Breast epithelium (tissue), 4 donors: ENCODE measurements around the gene ART1. TPM values are rescaled to one million over a fixed set of nuclear protein-coding genes. Genes with fewer than 3 reads are reported as not detected.

ENCODE experiments used
- DNase-seq, 2 donors: peaks; one replicate each; pipeline ENCODE4 v3.0.0-alpha.2; 2019; ENCODE audit warnings: low spot score in 2 of 2
- H3K27ac ChIP-seq, 2 donors: fragments of 200-600 bp; sonication (generic) in 1 of 2; one replicate each; pipeline ENCODE4 v1.5.1; 2016 to 2019; ENCODE audit warnings: mild to moderate bottlenecking in 1 of 2
- H3K27me3 ChIP-seq, 2 donors: fragments of 200-600 bp; sonication (generic) in 1 of 2; one replicate each; pipeline versions ENCODE4 v1.5.1 to v1.6.0; 2017 to 2019; ENCODE audit warnings: control low read depth in 1 of 2, mild to moderate bottlenecking in 1 of 2
- H3K36me3 ChIP-seq: fragments of 200-600 bp; one replicate; pipeline ENCODE4 v1.5.1; 2019
- H3K4me1 ChIP-seq, 2 donors: fragments of 200-600 bp; sonication (generic); one replicate each; pipeline ENCODE4 v1.5.1; 2016 to 2019; ENCODE audit warnings: control low read depth in 1 of 2
- H3K4me3 ChIP-seq, 3 donors: fragments of 200-600 bp; sonication (generic); 1 replicate in 2 of 3; 2 replicates in 1 of 3; pipeline ENCODE4 v1.5.1; 2016 to 2019; ENCODE audit warnings: mild to moderate bottlenecking in 3 of 3, moderate library complexity in 2 of 3
- H3K9me3 ChIP-seq, 2 donors: fragments of 200-600 bp; sonication (generic) in 1 of 2; one replicate each; pipeline ENCODE4 v1.5.1; 2016 to 2019; ENCODE audit warnings: control low read depth in 1 of 2
- POLR2A ChIP-seq: fragments of 450-650 bp; IDR thresholded peaks from one replicate; pipeline ENCODE4 v1.6.1; 2016; ENCODE audit warnings: antibody characterized with exemption, mild to moderate bottlenecking, moderate library complexity
- POLR2AphosphoS5 ChIP-seq, 3 donors: sonication (generic); formaldehyde crosslinking; IDR thresholded peaks; one replicate each; pipeline ENCODE4 v1.6.1; 2017; ENCODE audit warnings: antibody characterized with exemption in 3 of 3
- intact Hi-C: fragments of 100-400 bp; cut with DNase I; formaldehyde crosslinking; loops from one replicate; pipeline ENCODE4 v1.15.1; 2023; ENCODE audit warnings: low total_unique reads
- total RNA-seq, 3 donors: library from RNA; depleted of rRNA; stranded (reverse); fragments of >200 nt; gene quantifications; one replicate each; pipeline ENCODE4 v1.1.0, GENCODE V29; 2016
- TF ChIP-seq, protein P1 (sequence below), 3 donors: fragments of 450-650 bp; IDR thresholded peaks; one replicate each; pipeline ENCODE4 v1.5.1; 2016 to 2017; ENCODE audit warnings: antibody characterized with exemption in 3 of 3, mild to moderate bottlenecking in 3 of 3, moderate library complexity in 3 of 3

The ART1 gene
- total RNA-seq, 3 donors from 2014 or later, result not detected

GRCh38 chr11:3683039-3683438 lies 38.1 kb downstream of the ART1 start:
- H3K27ac ChIP-seq, result no peak overlapping the region
- no peaks in the 10 kb centered on the region for H3K4me1 ChIP-seq
- no peak for DNase-seq
- no peak for TF ChIP-seq POLR2AphosphoS5 (IDR thresholded peaks at IDR 0.05)
- TF ChIP-seq, protein P1, sequence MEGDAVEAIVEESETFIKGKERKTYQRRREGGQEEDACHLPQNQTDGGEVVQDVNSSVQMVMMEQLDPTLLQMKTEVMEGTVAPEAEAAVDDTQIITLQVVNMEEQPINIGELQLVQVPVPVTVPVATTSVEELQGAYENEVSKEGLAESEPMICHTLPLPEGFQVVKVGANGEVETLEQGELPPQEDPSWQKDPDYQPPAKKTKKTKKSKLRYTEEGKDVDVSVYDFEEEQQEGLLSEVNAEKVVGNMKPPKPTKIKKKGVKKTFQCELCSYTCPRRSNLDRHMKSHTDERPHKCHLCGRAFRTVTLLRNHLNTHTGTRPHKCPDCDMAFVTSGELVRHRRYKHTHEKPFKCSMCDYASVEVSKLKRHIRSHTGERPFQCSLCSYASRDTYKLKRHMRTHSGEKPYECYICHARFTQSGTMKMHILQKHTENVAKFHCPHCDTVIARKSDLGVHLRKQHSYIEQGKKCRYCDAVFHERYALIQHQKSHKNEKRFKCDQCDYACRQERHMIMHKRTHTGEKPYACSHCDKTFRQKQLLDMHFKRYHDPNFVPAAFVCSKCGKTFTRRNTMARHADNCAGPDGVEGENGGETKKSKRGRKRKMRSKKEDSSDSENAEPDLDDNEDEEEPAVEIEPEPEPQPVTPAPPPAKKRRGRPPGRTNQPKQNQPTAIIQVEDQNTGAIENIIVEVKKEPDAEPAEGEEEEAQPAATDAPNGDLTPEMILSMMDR (IDR thresholded peaks at IDR 0.05), result no peak
- no peak for TF ChIP-seq POLR2A
- H3K4me3 ChIP-seq, result no peak overlapping the region
- intact Hi-C loops, result no loop called here
- H3K27me3 ChIP-seq, result no peaks in the 10 kb centered on the region
- peaks cover 14% of the 10 kb centered on the region for H3K36me3 ChIP-seq
- no peaks in the 10 kb centered on the region for H3K9me3 ChIP-seq

GRCh38 chr11:3684129-3684818 lies 39.3 kb downstream of the ART1 start:
- Histone ChIP-seq H3K9me3 (no peaks in the 10 kb centered on the region), H3K27ac (no peak overlapping the region), H3K4me3 (no peak overlapping the region), H3K4me1 (no peaks in the 10 kb centered on the region), H3K27me3 (no peaks in the 10 kb centered on the region), H3K36me3 (peaks cover 14% of the 10 kb centered on the region)
- TF ChIP-seq POLR2AphosphoS5 (IDR thresholded peaks at IDR 0.05) (no peak), POLR2A (no peak)
- intact Hi-C loops, result no loop called here
- DNase-seq, result no peak

GRCh38 chr11:3684819-3685172 lies 39.9 kb downstream of the ART1 start:
- intact Hi-C loops, result no loop called here
- no peak for DNase-seq
- no peaks in the 10 kb centered on the region for H3K27me3 ChIP-seq
- no peak for TF ChIP-seq POLR2AphosphoS5 (IDR thresholded peaks at IDR 0.05)
- no peak for TF ChIP-seq POLR2A
- TF ChIP-seq, protein P1 (IDR thresholded peaks at IDR 0.05), result no peak
- H3K9me3 ChIP-seq, result no peaks in the 10 kb centered on the region
- H3K4me1 ChIP-seq, result no peaks in the 10 kb centered on the region
- peaks cover 11% of the 10 kb centered on the region for H3K36me3 ChIP-seq
- H3K4me3 ChIP-seq, result no peak overlapping the region
- H3K27ac ChIP-seq, result no peak overlapping the region

DNA sequence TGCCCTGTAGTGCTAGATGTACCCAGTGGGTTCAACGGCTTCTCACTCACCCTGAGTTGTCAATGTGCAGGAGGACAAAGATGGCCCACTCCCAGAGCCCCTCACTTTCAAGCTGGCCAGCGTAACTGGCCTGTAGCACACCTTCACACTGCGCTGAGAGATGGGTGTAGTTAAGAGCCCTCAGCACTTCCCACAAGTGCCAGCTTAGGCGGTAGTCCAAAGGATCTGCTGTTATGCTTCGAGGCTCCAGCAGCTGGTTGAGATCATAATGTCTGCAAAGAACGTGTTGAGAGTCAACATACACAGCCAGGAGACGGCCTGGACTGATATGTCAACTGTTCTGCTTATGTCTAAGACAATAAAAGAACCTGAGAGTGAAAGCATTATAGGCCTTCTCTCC lies 41.0 kb downstream of the ART1 start:
- no peak overlapping the region for H3K4me3 ChIP-seq
- no peaks in the 10 kb centered on the region for H3K9me3 ChIP-seq
- TF ChIP-seq POLR2AphosphoS5 (IDR thresholded peaks at IDR 0.05) (no peak), POLR2A (no peak)
- TF ChIP-seq, protein P1 (IDR thresholded peaks at IDR 0.05), result no peak
- H3K27ac ChIP-seq, result no peak overlapping the region
- intact Hi-C loops, result no loop called here
- H3K27me3 ChIP-seq, result no peaks in the 10 kb centered on the region
- no peaks in the 10 kb centered on the region for H3K4me1 ChIP-seq
- DNase-seq, result no peak
- peaks cover 12% of the 10 kb centered on the region for H3K36me3 ChIP-seq

- Histone ChIP-seq H3K27me3 (no peaks in the 10 kb centered on the region), H3K27ac (no peak overlapping the region), H3K4me3 (no peak overlapping the region), H3K4me1 (no peaks in the 10 kb centered on the region), H3K36me3 (peaks cover 18% of the 10 kb centered on the region), H3K9me3 (no peaks in the 10 kb centered on the region)
- TF ChIP-seq POLR2A (no peak), POLR2AphosphoS5 (IDR thresholded peaks at IDR 0.05) (no peak)
- TF ChIP-seq, protein P1 (IDR thresholded peaks at IDR 0.05), result no peak
- no peak for DNase-seq
- intact Hi-C loops, result no loop called here
Observed at GRCh38 chr11:3686751-3687150, 41.8 kb downstream of the ART1 start.
